ENCODE data around the gene SFXN4. TPM values are rescaled to one million over a fixed set of nuclear protein-coding genes. Genes with fewer than 3 reads are reported as not detected.

SFXN4 gene
- total and polyA plus RNA-seq, 2 of the 13 experiments (the other 11 are each of a cell fraction or from before 2014, with no cell fraction given), result 47.7 to 64.9 TPM

DNA sequence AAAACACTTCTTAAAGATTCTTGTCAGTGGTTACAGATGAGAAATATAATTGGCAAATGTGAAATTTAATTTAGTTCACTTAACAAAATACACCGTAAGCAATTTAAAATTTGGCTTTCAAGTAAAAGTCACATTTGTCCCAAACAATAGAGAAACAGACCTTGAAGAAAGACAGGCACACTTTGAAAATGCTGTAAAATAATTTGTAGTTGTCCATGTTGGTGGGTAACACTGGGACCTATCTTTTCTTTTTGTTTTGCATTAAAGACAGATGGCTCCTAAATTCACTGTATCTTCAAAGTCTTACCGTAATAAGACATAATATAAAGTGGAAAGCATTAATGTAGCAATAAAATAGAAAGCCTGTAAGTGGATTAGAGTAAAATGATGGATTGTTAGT is 45.1 kb upstream of the SFXN4 start (continued):
- no peak for TF ChIP-seq ZFY (CRISPR knock-in tag; IDR thresholded peaks at IDR 0.05)
- TF ChIP-seq ZNF749 (CRISPR knock-in tag; IDR thresholded peaks at IDR 0.05; ENCODE audit: borderline replicate concordance), result no peak
- no peak for TF ChIP-seq ZNF143 (CRISPR knock-in tag; IDR thresholded peaks at IDR 0.05)
- no peak for TF ChIP-seq SOX6 (IDR thresholded peaks at IDR 0.05)
- TF ChIP-seq SOX6 (CRISPR knock-in tag; IDR thresholded peaks at IDR 0.05), result no peak
- TF ChIP-seq, protein P1, sequence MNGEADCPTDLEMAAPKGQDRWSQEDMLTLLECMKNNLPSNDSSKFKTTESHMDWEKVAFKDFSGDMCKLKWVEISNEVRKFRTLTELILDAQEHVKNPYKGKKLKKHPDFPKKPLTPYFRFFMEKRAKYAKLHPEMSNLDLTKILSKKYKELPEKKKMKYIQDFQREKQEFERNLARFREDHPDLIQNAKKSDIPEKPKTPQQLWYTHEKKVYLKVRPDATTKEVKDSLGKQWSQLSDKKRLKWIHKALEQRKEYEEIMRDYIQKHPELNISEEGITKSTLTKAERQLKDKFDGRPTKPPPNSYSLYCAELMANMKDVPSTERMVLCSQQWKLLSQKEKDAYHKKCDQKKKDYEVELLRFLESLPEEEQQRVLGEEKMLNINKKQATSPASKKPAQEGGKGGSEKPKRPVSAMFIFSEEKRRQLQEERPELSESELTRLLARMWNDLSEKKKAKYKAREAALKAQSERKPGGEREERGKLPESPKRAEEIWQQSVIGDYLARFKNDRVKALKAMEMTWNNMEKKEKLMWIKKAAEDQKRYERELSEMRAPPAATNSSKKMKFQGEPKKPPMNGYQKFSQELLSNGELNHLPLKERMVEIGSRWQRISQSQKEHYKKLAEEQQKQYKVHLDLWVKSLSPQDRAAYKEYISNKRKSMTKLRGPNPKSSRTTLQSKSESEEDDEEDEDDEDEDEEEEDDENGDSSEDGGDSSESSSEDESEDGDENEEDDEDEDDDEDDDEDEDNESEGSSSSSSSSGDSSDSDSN (CRISPR knock-in tag; IDR thresholded peaks at IDR 0.05), result no peak

DNA sequence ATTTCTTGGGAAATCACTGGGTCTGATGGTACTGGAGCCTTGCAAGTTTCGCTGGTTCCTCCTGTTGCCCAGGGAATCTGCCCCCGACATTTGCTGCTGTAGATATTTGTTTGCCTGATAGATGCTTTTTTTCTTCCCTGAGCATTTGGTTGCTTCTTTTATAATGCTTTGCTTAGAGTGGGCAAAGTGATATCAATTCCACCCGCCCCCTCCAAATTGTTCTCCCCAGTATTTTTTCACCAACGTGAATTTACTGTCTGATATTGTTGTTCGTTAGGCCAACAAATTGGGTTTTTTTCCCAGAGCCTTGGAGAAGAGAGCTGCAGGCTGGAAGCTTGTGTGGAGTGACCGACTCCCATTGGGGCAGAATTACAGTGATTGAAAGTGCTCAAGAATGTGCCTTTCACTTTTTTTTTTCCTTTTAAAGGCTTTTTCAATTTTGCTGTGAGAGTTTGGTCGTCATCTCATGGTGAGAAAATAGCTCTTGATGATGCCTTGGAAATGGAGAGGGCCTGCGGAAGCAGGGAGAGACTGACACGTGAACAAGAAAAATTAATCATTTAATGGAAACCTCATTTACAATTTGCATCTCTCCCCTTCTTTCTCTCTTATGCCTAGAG is 44.3 kb upstream of the SFXN4 start:
- WGBS (ENCODE audit: low lambda C conversion rate), result 31% methylated on average over 9 of the region's 9 CpGs
- no TSS peak for BruUV-seq (replicated peaks)
- no peaks in the 10 kb centered on the region for H4K20me1 ChIP-seq (ENCODE audit: insufficient read depth, low read length)
- H3K4me3 ChIP-seq (replicated peaks in 1 of 3; ENCODE audit: insufficient read depth in 1 of 3, low read depth in 2 of 3, low read length in 3 of 3), result peak overlapping the region; percentile 75 to 97 (median 95)
- H3K27ac ChIP-seq (ENCODE audit: extremely low read length, insufficient read depth, low read length), result no peak overlapping the region
- ATAC-seq (no peak), DNase-seq (ENCODE audit: low spot score) (no peak), FAIRE-seq (no peak)
- in situ Hi-C loops (cut with HindIII; ENCODE audit: extremely low pct_ligation_motif_present, low pct_unique_long_range_greater_than_20kb) (no loop called here), intact Hi-C loops (cut with micrococcal nuclease; ENCODE audit: unreplicated experiment) (loop anchor here (1.0 to 2.0 kb wide), 3 partner anchors 42 to 113 kb away; no protein-coding TSS in a partner anchor)
- H3K9me3 ChIP-seq (ENCODE audit: low read length), result no peaks in the 10 kb centered on the region
- peak overlapping the region; percentile 71 for H3K9ac ChIP-seq (ENCODE audit: insufficient read depth, low read depth, low read length)
- H3K27me3 ChIP-seq (ENCODE audit: control insufficient read depth in 1 of 2, insufficient read depth in 2 of 2, low read length in 2 of 2), result no peaks in the 10 kb centered on the region; a peak in 2 of 5 replicates
- peaks cover 34% of the 10 kb centered on the region for H3K4me1 ChIP-seq (ENCODE audit: insufficient read depth, low read length)
- H2AFZ ChIP-seq (ENCODE audit: low read length), result no peak overlapping the region
- peak overlapping the region; percentile 99 for H3K4me2 ChIP-seq (ENCODE audit: low read depth, low read length)
- CTCF ChIA-PET (ENCODE audit: low intra/inter-chr PET ratio, low total read pairs), result interaction anchor here (1.1 kb wide), 1 partner anchor 207 kb away, joined by 4 read pairs; no protein-coding TSS in a partner anchor
- POLR2A ChIA-PET, result interaction anchor here (0.8 to 5.2 kb wide), 6 partner anchors 12 to 61 kb away, joined by 3 to 44 read pairs (median 4); partner anchors contain the start of gene SFXN4
- TF ChIP-seq, protein P2, sequence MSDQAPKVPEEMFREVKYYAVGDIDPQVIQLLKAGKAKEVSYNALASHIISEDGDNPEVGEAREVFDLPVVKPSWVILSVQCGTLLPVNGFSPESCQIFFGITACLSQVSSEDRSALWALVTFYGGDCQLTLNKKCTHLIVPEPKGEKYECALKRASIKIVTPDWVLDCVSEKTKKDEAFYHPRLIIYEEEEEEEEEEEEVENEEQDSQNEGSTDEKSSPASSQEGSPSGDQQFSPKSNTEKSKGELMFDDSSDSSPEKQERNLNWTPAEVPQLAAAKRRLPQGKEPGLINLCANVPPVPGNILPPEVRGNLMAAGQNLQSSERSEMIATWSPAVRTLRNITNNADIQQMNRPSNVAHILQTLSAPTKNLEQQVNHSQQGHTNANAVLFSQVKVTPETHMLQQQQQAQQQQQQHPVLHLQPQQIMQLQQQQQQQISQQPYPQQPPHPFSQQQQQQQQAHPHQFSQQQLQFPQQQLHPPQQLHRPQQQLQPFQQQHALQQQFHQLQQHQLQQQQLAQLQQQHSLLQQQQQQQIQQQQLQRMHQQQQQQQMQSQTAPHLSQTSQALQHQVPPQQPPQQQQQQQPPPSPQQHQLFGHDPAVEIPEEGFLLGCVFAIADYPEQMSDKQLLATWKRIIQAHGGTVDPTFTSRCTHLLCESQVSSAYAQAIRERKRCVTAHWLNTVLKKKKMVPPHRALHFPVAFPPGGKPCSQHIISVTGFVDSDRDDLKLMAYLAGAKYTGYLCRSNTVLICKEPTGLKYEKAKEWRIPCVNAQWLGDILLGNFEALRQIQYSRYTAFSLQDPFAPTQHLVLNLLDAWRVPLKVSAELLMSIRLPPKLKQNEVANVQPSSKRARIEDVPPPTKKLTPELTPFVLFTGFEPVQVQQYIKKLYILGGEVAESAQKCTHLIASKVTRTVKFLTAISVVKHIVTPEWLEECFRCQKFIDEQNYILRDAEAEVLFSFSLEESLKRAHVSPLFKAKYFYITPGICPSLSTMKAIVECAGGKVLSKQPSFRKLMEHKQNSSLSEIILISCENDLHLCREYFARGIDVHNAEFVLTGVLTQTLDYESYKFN (CRISPR knock-in tag; conservative IDR thresholded peaks at IDR 0.05), result 0 out of 2 replicates have a peak, but pooled peaks have one; percentile 5
- TF ChIP-seq ZNF460 (CRISPR knock-in tag; IDR thresholded peaks at IDR 0.05; ENCODE audit: borderline replicate concordance) (no peak), SP4 (CRISPR knock-in tag; IDR thresholded peaks at IDR 0.05) (0 out of 2 replicates have a peak, but pooled peaks have one; percentile 0)
- peaks cover 39% of the 10 kb centered on the region for H3K79me2 ChIP-seq (ENCODE audit: insufficient read depth, low read length)
- H3K36me3 ChIP-seq (replicated peaks in 1 of 2; ENCODE audit: control insufficient read depth in 1 of 2, insufficient read depth in 2 of 2, low read length in 2 of 2), result peaks cover 0 to 6% of the 10 kb centered on the region in 2 experiments; a peak in 2 of 5 replicates
